ENCODE measurements around the gene RIMBP3C. TPM values are rescaled to one million over a fixed set of nuclear protein-coding genes. Genes with fewer than 3 reads are reported as not detected.
A peak's percentile ranks its signal among the peaks of the same experiment; 100 is the strongest.

RIMBP3C gene
- total RNA-seq, 6 experiments from 2014 or later, result 0.07 to 0.12 (median 0.09) TPM; not detected in 3

DNA sequence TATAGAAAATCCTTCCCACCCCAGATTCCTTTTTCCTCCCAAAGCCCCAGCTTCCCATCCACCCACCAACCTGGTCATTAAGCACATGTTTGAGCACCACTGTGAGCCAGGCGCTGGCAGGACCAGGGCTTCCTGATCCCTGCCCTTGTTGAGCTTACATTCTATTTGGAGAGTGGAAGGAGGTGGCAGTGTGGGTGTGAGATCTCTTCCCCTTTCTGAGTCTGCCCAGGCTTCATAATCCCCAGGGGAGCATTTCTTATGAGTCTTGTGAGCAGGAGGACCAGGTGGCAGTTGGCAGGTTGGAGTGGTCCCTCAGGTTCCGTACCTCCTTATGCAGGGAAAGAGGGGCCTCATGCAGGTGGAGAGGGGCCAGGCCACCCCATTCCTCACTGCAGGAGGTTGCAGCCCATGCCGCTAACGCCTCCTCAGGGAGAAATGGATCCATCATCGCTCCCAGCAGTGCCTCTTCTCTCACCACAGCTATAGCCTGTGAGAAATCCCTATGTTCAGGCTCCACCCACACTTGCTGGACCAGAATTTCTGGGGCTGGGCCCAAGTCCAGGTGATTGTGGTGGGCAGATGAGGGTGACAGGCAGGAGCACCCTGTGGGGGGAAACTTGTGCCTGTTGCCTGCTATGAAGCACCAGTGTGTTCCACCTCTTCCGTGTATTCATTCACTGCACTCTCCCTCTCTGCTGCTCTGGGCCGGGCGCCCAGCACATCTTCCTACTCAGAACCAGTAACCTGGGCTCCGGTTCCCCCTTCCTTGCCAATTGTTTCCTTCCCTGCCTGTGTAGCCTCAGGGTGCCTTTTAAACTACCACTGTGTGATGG, 39.8 kb upstream of the RIMBP3C start:
- no peak overlapping the region for H3K27ac ChIP-seq
- ATAC-seq, result no peak

GRCh38 chr22:21589396-21589795, 38.1 kb upstream of the RIMBP3C start:
- 80% methylated on average over 1 of the region's 8 CpGs for WGBS (ENCODE audit: insufficient coverage, low coverage, low lambda C conversion rate, missing lambda C conversion rate)
- Histone ChIP-seq H3K4me3 (no peak overlapping the region), H3K27ac (no peak overlapping the region), H3K36me3 (peaks cover 0 to 16% (median 8%) of the 10 kb centered on the region in 4 donors), H3K4me1 (no peaks in the 10 kb centered on the region), H3K9me3 (no peaks in the 10 kb centered on the region), H3K27me3 (no peaks in the 10 kb centered on the region)
- ATAC-seq, result no peak
- intact Hi-C loops (cut with DNase I), result no loop called here
- TF ChIP-seq, protein P1, sequence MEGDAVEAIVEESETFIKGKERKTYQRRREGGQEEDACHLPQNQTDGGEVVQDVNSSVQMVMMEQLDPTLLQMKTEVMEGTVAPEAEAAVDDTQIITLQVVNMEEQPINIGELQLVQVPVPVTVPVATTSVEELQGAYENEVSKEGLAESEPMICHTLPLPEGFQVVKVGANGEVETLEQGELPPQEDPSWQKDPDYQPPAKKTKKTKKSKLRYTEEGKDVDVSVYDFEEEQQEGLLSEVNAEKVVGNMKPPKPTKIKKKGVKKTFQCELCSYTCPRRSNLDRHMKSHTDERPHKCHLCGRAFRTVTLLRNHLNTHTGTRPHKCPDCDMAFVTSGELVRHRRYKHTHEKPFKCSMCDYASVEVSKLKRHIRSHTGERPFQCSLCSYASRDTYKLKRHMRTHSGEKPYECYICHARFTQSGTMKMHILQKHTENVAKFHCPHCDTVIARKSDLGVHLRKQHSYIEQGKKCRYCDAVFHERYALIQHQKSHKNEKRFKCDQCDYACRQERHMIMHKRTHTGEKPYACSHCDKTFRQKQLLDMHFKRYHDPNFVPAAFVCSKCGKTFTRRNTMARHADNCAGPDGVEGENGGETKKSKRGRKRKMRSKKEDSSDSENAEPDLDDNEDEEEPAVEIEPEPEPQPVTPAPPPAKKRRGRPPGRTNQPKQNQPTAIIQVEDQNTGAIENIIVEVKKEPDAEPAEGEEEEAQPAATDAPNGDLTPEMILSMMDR (IDR thresholded peaks at IDR 0.05), result no peak
- no peak for TF ChIP-seq POLR2A (IDR thresholded peaks at IDR 0.05)
- no peak for DNase-seq

More for the DNA sequence above, 39.8 kb upstream of the RIMBP3C start:
- DNase-seq, result no peak
- Histone ChIP-seq H3K27me3 (no peaks in the 10 kb centered on the region), H3K9me3 (no peaks in the 10 kb centered on the region), H3K4me1 (no peaks in the 10 kb centered on the region), H3K4me3 (no peak overlapping the region), H3K36me3 (peaks cover 0 to 30% (median 10%) of the 10 kb centered on the region in 4 donors)
- no peak for TF ChIP-seq POLR2A (IDR thresholded peaks at IDR 0.05)
- TF ChIP-seq, protein P1 (IDR thresholded peaks at IDR 0.05), result no peak
- intact Hi-C loops (cut with DNase I), result no loop called here
- WGBS (ENCODE audit: insufficient coverage, low coverage, low lambda C conversion rate, missing lambda C conversion rate), result 100% methylated on average over 2 of the region's 9 CpGs

DNA sequence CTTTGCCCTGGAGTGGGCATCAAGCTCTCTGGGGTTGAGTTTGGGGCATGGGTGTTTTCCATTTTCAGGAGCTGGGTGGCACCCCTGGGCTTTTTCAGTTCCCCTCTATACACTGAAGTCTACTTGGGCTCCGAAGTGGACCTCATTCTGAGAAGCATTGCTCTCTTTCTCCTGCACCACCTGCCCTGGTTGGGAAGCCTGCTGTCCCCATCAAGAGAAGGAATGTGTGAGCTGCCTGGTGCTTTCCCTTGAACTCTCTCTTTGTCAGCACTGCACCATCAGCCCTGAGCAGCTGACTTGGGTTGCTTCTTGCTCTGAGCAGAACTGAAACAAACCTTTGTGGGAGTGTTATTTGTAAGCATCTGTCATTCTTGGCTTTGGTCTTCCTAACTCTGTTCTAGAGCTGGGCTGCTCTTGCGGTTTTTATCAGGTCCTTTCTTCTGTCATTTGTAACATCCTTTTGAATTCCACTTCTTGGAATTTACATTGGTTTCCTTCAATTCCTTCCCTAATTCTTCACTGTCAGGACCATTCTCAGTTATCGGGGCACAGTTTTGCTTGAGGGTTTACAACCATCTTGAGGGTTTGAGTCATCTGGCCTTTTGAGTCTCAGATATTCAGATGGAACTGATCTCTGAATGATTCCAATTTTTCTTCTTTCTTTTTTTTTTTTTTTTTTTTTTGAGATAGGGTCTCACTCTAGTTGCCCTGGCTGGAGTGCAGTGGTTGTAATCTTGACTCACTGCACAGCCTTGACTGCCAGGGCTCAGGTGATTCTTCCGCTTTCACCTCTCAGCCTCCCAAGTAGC, 36.7 kb upstream of the RIMBP3C start:
- Histone ChIP-seq H3K9me3 (no peaks in the 10 kb centered on the region), H3K36me3 (peaks cover 0 to 3% (median 2%) of the 10 kb centered on the region in 4 donors), H3K4me3 (no peak overlapping the region), H3K27me3 (no peaks in the 10 kb centered on the region), H3K4me1 (peaks cover 0 to under 1% (median 0%) of the 10 kb centered on the region in 4 donors), H3K27ac (no peak overlapping the region)
- intact Hi-C loops (cut with DNase I), result no loop called here
- 61% methylated on average over 4 of the region's 4 CpGs for WGBS (ENCODE audit: insufficient coverage, low coverage, low lambda C conversion rate, missing lambda C conversion rate)
- peak in 3 of 4 donors; percentile 6 to 30 (median 27) for ATAC-seq
- no peak for TF ChIP-seq POLR2A (IDR thresholded peaks at IDR 0.05)
- TF ChIP-seq, protein P1 (IDR thresholded peaks at IDR 0.05), result no peak
- DNase-seq, result no peak

GRCh38 chr22:21585389-21585788, 34.1 kb upstream of the RIMBP3C start:
- 65% methylated on average over 2 of the region's 2 CpGs for WGBS (ENCODE audit: insufficient coverage, low coverage, low lambda C conversion rate, missing lambda C conversion rate)

More at GRCh38 chr22:21585389-21585788, 34.1 kb upstream of the RIMBP3C start:
- H3K9me3 ChIP-seq, result no peaks in the 10 kb centered on the region
- H3K4me3 ChIP-seq, result no peak overlapping the region
- TF ChIP-seq, protein P1 (IDR thresholded peaks at IDR 0.05), result no peak
- TF ChIP-seq POLR2A (IDR thresholded peaks at IDR 0.05), result no peak
- no peaks in the 10 kb centered on the region for H3K36me3 ChIP-seq
- H3K4me1 ChIP-seq, result peaks cover 0 to 14% (median 4%) of the 10 kb centered on the region in 4 donors
- H3K27ac ChIP-seq, result no peak overlapping the region
- intact Hi-C loops (cut with DNase I), result no loop called here
- H3K27me3 ChIP-seq, result no peaks in the 10 kb centered on the region
- ATAC-seq (no peak), DNase-seq (no peak)

Measured in right lobe of liver (tissue), 6 donors.